Stimulated activated naive CD4-positive, alpha-beta T cell treated with Interleukin-2 at 50 U/mL for 16 hours (primary cell): ENCODE measurements around the gene GALM.
"Not testable (repeated sequence)": the region's sequence is repeated elsewhere in the genome, so short reads cannot be mapped to it uniquely, and the experiment has no call there.

Source experiments
- DNase-seq: peaks from one replicate; lab custom pipeline; 2025; lab: John Stamatoyannopoulos, UW

The GALM gene

GRCh38 chr2:38665854-38666555 is at the start of gene GALM:
TSS of gene GALM (plus strand) at chr2:38666114. CDS start at chr2:38666162, 48 bp downstream.
- peak; percentile 61 for DNase-seq

GRCh38 chr2:38617301-38617700 is 48.6 kb upstream of the GALM start:
- DNase-seq, result no peak

- DNase-seq, result no peak
Measured at GRCh38 chr2:38619458-38620164, 46.3 kb upstream of the GALM start.

GRCh38 chr2:38620282-38620977 is 45.5 kb upstream of the GALM start:
- no peak for DNase-seq

GRCh38 chr2:38621018-38621417 is 44.9 kb upstream of the GALM start:
- no peak for DNase-seq

GRCh38 chr2:38622210-38622609 is 43.7 kb upstream of the GALM start:
- DNase-seq, result no peak

GRCh38 chr2:38626326-38627035 is 39.4 kb upstream of the GALM start:
- no peak for DNase-seq

GRCh38 chr2:38627391-38627790 is 38.5 kb upstream of the GALM start:
- DNase-seq, result no peak

- no peak for DNase-seq
Measured at GRCh38 chr2:38629684-38630083, 36.2 kb upstream of the GALM start.

GRCh38 chr2:38631976-38632375 is 33.9 kb upstream of the GALM start:
- no peak for DNase-seq

GRCh38 chr2:38632980-38633379 is 32.9 kb upstream of the GALM start:
- DNase-seq, result no peak

- no peak for DNase-seq
Measured at GRCh38 chr2:38633895-38634294, 32.0 kb upstream of the GALM start.

- no peak for DNase-seq
Measured at GRCh38 chr2:38634684-38635083, 31.2 kb upstream of the GALM start.

GRCh38 chr2:38635139-38635538 is 30.8 kb upstream of the GALM start:
- no peak for DNase-seq

- DNase-seq, result no peak
Measured at GRCh38 chr2:38636069-38636468, 29.8 kb upstream of the GALM start.

- not testable (repeated sequence) for DNase-seq
Measured at GRCh38 chr2:38642373-38643017, 23.4 kb upstream of the GALM start.

- DNase-seq, result no peak
Measured at GRCh38 chr2:38643021-38643671, 22.8 kb upstream of the GALM start.

- not testable (repeated sequence) for DNase-seq
Measured at GRCh38 chr2:38643683-38644511, 22.0 kb upstream of the GALM start.

- DNase-seq, result no peak
Measured at GRCh38 chr2:38648107-38648761, 17.7 kb upstream of the GALM start.

- no peak for DNase-seq
Measured at GRCh38 chr2:38649176-38649728, 16.7 kb upstream of the GALM start.
